ENCODE measurements around the gene MIF.
"Not testable (repeated sequence)": the region's sequence is repeated elsewhere in the genome, so short reads cannot be mapped to it uniquely, and the experiment has no call there.

The MIF gene

DNA sequence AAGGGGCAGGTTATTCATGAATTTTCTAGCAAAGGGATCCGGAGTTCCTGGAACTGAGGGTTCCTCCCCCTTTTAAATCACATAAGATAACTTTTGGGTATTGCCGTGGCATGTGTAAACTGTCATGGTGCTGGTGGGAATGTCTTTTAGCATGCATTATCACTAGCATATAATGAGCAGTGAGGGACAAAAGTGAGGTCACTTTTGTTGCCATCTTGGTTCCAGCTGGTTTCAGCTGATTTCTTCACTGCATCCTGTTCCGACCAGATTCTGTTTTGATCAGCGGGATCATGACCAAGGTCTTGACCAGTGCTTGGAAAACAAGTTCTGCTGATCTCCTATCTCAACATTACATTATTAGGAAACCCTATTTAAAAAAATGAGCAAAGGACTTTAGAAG, 7.4 kb downstream of the MIF start:
- DNase-seq (ENCODE audit: low read depth, low spot score): no peak

DNA sequence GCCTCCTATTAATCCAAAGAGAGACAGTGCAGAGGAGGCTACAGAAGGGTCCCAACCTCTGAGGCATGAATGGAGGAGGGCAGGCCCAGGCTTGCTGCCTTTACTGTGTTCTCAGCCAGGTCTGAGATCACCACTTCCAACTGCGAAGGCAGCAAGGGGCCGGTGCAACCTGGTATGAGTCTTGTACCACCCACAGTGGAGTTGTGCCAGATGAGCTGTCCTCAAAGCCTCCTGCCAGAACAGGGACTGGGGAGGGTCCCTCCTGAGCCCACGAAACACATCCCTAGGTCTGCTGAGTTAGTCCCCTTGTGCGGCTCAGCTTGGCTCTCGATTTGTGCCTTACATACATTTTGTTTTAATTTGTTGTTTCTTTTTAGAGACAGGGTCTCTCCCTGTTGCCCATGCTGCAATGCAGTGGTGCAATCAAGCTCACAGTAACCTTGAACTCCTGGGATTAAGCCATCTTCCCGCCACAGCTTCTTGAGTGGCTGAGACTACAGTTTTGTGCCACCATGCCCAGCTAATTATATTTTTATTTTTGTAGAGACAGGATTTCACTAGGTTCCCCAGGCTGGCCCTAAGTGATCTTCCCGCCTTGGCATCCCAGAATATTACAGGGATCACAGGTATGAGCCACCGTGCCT, 9.3 kb downstream of the MIF start:
- no peak for DNase-seq (ENCODE audit: low read depth, low spot score)

DNA sequence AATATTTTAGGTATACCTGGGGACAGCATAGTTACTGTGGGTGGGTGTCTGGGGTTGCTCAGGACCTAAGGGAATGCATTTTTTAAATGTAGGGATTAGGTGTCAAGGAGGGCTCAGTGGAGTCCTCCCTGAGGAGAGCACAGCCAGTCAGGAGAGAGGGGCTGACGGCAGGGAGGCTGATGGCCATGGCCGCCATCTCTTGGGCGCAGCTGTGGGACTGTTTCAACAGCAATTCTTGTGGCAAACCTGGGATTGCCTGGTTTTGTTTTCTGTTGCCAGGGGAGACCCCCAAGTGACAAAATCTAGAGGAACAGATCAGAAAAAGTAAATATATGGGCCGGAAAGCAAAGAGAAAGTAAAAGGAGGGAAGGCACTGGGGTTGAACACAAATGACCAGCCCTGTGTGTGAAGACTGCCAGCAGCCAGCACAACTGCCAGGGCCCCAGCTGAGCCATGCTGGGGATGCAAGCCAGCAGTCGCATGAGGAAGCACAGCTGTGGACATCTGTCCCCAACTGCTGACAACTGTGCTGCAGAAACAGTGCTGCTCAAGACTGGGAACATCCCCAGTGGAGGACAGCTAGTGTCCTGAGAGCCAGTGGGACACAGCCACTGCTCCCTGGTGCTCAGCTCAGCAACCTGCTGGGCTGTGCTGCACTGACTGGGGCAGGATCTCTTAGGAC, 10.5 kb downstream of the MIF start:
- DNase-seq (ENCODE audit: low read depth, low spot score): no peak

DNA sequence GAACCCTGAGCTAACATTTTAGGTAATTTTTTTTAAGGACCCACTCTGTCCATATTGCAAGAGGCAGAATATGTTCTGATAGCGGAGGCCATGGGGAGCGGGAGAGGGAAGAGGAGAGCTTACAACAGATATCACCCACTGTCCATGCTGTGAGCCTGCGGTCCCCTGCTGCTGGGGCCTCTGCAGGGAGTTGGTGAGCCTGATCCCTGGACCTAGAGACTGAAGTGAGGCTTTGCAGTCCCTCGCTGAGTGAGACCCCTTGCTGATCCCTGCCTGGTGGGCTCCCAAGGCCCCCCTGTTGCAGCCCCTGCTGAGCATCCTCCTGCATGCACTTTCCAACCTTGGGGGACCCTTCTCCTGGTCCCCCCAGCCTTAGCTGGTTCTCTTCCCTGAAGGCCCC, 12.5 kb downstream of the MIF start:
- DNase-seq (ENCODE audit: low read depth, low spot score): no peak

DNA sequence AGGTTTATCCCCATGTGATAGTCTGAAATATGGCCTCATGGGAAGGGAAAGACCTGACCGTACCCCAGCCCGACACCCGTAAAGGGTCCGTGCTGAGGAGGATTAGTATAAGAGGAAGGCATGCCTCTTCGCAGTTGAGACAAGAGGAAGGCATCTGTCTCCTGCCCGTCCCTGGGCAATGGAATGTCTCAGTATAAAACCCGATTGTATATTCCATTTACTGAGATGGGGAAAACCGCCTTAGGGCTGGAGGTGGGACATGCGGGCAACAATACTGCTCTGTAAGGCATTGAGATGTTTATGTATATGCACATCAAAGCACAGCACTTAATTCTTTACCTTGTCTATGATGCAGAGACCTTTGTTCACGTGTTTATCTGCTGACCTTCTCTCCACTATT, 13.2 kb downstream of the MIF start:
- not testable (repeated sequence) for DNase-seq (ENCODE audit: low read depth, low spot score)

DNA sequence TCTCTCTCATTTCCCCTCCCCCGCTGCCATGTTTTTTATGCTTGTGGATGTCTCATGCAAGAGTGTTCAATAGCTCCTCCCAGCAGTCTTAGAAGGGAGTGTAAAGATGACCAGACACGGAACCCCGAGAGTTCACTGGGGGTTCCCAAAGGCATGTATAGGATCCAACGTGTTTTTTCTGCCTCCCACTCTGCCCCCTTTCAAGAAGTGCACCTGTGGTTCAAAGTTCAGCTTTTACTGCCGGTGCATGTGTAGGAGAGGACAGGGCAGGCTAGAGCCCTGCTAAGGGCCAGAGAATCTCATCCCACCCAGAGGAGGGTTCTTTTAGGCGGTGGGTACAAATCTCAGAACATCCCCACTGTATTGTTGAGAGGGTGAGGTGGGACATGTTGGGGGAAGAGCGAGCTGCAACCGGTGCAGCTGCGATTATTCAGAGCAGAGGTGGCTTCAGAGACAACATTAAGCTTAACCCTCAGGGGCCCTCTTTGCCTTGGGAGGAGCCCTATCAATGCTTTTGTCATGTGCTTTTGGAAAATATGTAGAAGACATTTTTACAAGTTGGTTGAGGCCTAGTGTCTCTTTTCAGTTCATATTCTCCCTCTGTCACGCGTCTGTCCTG, 14.5 kb downstream of the MIF start:
- DNase-seq (ENCODE audit: low read depth, low spot score): no peak

DNA sequence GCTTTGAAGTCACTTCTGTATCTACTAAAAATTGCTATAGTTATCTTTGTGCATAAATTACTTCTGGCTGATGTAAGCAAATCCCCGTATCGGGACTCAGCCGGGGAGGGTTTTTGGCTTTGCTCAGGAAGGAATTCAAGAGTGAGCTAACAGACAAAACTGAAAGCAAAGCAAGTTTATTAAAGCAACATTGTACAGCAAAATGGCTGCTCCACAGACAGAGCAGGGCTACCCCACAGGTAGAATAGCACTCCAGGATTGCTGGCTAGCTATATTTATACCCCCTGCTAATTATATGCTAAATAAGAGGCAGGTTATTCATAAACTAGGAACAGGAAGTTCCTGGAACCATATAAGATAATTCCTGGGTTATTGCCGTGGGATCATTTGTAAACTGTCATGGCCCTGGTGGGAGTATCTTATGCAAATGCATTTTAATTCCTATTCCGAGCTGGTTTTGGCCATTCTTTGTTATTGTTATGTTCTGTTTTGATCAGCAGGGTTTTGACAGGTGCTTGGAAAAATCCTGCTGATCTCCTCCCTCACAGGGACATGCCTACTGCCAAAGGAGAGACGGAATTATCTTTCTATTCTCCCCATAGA, 15.2 kb downstream of the MIF start:
- DNase-seq (ENCODE audit: low read depth, low spot score): no peak

DNA sequence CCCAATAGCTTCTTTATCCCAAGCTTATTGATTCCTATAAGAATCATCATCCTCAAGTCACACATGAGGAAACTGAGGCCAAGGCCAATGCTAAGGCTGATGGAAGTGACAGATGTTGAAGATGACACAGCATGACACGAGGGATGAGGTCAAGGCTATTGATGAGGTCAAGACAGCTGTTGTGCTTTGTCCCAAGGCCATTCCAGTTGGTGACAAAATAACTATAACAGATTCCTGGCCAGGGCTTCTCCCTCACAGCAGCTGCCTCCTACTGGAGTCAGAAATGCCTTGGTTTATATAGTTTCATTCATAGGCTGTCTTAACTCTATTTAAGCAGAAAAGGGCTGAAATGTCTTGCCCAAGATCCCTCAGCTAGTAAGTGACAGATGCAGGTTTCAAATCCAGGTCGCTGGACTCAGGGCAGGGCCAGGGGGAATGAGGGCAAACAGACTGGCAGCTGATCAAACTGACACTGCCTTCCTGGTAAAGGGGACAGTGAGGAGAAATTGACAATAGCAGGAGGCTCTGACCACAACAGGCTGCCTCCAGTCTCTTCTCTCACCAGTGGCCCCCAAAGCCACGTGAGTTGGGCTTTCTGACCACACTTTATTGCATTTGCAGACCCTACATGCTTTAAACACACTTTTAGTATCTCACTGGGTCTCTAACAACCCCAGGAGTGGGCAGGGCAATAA, 16.5 kb downstream of the MIF start:
- no peak for DNase-seq (ENCODE audit: low read depth, low spot score)

DNA sequence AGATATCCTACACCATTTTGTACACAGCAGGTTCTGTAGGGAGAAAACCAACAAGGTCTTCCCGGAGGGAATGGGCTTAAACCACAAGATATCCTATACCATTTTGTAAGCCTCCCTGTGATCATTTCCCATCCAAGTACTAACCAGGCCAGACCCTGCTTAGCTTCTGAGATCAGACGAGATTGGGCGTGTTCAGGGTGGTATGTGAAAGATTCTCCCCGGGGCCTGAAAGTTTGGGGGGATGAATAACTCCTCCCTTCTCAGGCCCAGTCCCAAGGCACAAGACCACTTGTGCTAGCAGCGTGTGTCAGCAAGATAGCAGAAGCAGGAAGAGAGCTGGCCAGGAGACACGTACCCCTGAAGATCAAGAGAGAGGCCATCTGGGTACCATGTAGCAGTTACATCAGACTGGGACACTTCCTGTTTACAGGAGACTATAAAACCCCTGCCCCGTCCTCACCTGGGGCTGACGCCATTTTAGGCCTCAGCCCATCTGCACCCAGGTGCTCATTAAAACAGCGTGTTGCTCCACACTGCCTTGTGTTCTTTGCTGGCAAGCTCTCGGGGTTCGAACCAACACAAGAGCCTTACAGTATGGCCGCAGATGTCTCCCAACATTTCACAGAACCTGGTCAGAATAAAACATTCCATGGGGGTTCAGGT, 17.3 kb downstream of the MIF start:
- no peak for DNase-seq (ENCODE audit: low read depth, low spot score)

DNA sequence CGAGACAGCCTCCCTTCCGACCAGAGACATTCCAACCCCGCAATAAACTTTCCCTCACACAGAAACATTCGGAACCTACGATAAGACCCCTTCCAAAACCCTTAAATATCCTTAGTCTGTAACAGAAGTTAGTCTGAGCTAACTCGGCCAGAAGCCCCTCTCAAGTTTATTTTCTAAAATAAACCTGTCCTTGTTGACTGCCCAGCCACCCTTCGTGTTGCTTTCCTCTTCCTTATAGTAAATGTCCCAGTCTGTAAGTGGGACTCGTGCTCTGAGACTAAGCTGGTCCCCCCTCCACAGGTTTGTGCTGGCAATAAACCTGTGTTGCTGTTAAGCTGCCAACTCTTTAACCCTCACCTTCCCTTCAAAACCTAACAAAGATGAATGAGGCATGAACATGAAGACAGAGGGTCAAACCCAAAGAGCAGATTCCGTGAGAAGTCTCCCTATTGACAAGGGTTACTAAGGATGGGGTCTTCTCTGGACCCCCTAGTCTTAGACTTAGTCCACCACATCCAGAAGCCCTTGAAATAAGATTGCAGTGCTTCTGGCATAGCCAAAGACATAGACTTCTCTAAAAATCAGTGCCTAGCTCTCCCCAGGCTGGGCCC, 18.2 kb downstream of the MIF start:
- DNase-seq (ENCODE audit: low read depth, low spot score): no peak

DNA sequence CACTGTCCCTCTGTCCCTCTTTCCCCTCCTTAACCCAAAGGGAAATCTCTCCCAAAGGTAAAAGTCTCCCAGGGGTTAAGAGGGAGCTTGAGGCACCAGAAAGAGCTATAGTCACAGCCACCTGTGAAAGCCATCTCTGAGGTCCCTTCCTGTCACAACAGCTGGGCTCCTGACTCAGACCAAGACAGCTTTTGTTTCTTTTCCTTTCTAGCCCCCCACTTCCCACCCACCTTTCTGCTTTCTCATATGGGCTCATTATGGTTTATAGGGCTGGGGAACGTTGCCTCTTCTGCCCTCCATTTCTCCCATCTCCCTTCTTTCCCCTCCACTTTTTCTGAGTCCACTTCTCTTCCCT, 19.1 kb downstream of the MIF start:
- no peak for DNase-seq (ENCODE audit: low read depth, low spot score)

DNA sequence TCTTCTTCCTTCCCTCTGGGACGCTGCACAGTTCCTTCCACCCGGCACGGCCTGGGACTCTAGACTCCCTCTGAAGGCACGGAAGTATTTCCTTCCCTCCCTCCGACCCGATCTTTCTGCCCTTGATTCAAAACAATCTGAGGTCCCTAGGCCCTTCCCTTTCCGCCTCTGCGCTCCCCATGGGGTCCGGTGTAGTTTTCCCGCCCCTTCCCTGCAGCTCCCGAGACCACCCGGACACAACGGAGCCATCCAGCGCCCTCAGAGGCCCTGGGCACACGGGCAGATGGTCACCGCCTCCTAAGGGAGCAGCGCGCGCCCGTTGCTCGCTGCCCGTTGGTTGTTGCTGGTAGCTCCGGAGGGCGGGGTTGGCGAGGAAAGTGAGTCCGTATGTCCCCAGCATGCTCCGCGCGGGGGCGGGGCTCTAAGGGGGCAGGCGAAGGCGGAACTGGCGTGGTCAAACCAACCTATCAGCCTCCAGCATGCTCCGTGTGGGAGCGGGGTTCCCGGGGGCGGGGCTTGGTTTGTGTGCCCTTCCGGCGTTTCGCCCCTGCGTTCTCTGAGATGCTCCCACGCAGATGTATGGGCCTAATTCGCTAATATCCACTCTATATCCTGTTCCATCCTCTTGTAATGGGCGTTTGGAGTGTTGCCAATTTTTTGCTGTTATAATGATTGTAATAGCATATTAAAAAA, 19.6 kb downstream of the MIF start:
- peak; percentile 96 for DNase-seq (ENCODE audit: low read depth, low spot score)

DNA sequence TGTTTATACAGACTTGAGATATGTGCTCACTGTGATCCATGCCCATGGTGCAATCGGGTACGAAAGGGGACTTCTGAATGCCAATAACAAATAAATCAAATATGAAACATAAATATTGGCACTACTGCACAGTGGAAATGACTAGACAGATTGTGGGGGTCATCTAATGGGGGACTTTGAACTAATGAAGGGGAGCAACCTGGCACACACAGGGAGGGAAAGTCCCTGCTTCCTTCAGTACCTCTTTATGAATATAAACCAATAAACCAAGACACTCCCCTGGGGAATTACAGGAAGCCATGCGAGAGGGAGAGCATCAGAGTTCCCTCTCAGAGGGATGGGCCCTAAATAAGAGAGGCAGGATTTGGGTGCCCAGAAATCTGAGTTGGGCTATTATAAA, 21.1 kb downstream of the MIF start:
- no peak for DNase-seq (ENCODE audit: low read depth, low spot score)

DNA sequence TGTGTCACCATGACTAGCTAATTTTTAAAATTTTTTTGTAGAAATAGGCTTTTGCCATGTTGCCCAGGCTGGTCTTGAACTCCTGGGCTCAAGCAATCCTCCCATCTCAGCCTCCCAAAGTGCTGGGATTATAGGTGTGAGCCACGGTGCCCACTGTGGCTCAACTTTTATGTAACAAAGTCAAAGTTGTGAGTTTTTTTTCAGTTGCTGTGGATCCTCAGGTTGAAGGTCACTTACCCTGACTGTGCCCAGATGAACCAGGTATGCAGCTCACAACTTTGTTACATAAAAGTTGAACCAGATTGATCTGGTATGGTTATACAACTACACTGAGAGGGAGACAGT, 26.1 kb downstream of the MIF start:
- not testable (repeated sequence) for DNase-seq (ENCODE audit: low read depth, low spot score)

DNA sequence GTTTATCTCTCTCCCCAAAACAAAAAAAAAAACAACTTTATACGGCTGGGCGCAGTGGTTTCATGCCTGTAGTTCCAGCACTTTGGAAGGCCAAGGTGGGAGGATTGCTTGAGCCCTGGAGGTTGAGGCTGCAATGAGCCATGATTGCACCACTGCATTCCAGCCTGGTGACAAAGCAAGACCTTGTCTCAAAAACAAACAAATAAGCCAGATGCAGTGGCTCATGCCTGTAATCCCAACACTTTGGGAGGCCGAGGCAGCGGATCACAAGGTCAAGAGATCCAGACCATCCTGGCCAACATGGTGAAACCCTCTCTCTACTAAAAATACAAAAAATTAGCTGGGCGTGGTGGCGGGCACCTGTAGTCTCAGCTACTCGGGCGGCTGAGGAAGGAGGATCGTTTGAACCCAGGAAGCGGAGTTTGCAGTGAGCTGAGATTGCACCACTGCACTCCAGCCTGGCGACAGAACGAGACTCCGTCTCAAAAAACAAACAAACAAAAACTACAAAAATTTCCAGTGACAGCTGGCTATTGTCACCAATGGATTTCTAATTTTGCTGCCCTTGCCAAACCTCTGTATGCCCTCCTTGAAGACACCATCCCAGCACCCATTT, 27.5 kb downstream of the MIF start:
- DNase-seq (ENCODE audit: low read depth, low spot score): not testable (repeated sequence)

DNA sequence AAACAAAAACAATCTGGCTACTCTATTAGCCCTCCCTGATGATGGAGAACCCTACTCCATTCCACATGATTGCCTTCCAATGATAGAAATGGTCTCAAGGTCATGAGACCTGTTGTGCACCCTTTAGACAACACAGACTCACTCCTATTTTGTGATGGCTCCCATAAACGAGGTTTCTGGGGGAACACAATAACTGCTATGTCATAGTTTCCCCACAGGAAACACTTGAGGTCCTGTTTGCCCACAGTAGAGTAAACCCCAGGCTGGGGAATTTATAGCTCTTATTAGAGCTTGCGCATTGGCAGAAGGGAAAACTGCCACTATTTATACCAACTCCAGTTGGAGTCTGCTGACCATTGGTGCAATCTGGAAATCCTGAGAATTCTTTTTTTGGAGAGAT, 28.7 kb downstream of the MIF start:
- DNase-seq (ENCODE audit: low read depth, low spot score): no peak

DNA sequence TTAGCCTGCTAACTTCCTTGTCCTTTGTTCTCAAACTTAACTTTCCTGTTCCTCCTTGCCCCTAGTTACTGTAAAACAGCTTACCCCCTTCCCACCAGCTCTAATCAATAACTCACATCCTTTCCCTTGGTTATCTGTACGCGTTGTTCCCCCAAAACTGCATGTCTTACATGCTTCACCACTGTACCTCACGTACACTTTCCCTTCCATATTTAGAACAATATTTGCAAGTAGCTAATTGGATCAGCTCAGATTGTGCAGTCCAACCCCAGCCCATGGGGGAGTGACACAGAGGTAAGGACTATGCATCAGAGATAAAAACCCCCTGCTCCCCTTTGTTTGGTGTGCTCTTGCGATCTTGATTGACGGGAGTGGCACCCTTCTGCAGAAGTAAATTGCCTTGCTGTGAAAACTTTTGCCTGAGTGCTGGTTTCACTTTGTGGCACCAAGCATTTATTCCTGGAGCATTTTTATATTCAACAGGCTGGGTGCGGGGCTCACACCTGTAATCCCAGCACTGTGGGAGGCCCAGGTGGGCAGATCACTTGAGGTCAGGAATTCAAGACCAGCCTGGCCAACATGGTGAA, 30.9 kb downstream of the MIF start:
- no peak for DNase-seq (ENCODE audit: low read depth, low spot score)

DNA sequence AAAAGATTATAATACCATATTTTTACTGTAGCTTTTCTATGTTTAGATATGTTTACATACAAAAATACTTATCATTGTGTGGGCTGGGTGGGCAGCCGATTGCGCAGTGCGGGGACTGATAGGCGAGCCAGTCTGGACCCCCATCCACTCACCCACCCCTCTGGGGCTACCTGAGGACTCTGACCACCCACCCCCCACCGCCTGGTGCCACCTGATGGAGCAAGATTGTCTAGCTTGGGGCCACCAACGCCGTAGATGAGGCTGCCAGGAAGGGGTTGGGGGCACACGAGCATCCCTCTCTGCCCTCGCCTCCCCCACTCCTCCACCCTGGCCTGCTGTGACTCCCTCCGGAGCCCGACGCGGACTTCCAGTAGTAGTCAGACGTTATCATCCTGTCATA, 32.4 kb downstream of the MIF start:
- no peak for DNase-seq (ENCODE audit: low read depth, low spot score)

DNA sequence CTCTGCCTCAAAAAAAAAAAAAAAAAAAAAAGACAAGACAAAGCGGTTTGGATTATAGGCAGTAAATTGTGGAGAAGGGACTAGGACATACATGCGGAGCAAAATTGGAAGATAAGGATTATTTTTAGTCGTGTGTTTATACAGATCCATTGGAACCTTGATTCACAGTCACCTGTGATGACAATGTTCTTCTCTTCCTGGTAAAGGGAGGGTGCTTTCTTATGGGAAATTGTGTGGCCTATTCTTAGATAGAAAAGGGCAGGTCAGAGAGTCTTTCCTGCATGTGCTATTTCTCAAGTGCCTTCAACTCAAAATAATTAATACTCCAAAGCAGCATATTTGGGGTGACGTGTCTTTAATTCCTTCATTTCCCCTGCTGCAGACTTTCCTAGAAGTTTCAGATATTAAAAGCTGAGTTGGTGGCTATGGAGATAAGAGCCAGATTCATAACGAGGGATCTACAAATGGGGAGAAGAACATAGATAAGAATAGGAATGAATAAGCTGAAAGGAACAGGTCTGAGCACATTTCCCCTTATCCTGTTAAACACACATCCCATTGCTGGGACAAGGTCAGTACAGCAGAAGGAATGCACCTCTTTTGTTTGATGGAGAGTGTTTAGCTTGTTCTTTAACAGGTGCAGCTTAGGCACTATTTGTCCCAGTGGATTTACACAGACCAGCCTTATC, 44.3 kb downstream of the MIF start:
- DNase-seq (ENCODE audit: low read depth, low spot score): no peak

DNA sequence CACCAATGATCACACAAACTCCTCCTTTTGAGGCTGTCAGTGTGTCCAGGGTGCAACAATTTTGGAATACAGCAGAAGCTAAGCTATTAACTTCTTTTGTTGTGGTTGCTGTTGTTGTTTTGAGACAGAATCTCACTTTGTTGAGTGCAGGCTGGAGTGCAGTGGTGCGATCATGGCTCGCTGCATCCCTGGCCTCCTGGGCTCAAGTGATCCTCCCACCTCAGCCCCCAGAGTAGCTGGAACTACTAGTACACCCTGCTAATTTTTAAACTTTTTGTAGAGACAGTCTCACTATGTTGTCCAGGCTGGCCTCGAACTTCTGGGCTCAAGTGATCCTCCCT, 44.8 kb downstream of the MIF start:
- no peak for DNase-seq (ENCODE audit: low read depth, low spot score)
